GM23248 (cell line): ENCODE data around the gene CTIF. TPM values are rescaled to one million over a fixed set of nuclear protein-coding genes. Genes with fewer than 3 reads are reported as not detected.

Source experiments
- DNase-seq: peaks from one replicate; pipeline ENCODE4 v3.0.0-alpha.2; 2015
- H2AFZ ChIP-seq: fragments of 200-600 bp; sonication (generic); 2 replicates; pipeline ENCODE4 v1.6.1; 2016; ENCODE audit warnings: antibody characterized with exemption
- H3F3A ChIP-seq: fragments of 200-600 bp; sonication (generic); 2 replicates; pipeline ENCODE4 v1.6.1; 2016; ENCODE audit warnings: mild to moderate bottlenecking, antibody characterized with exemption, mixed run types; ENCODE audit not compliant: insufficient read depth
- H3K27ac ChIP-seq: fragments of 200-600 bp; sonication (generic); 2 replicates; pipeline ENCODE4 v1.5.1; 2016; ENCODE audit warnings: mild to moderate bottlenecking
- H3K27me3 ChIP-seq: fragments of 200-600 bp; sonication (generic); replicated peaks from 2 replicates; pipeline ENCODE4 v1.6.1; 2016; ENCODE audit warnings: mild to moderate bottlenecking; ENCODE audit not compliant: insufficient read depth
- H3K36me3 ChIP-seq: fragments of 200-600 bp; sonication (generic); 2 replicates; pipeline ENCODE4 v1.6.1; 2016; ENCODE audit warnings: low read depth, mild to moderate bottlenecking
- H3K4me1 ChIP-seq: fragments of 200-600 bp; sonication (generic); 2 replicates; pipeline ENCODE4 v1.6.1; 2016; ENCODE audit warnings: mild to moderate bottlenecking; ENCODE audit not compliant: insufficient read depth
- H3K4me2 ChIP-seq: fragments of 200-600 bp; sonication (generic); one replicate; pipeline ENCODE4 v1.6.1; 2016; ENCODE audit warnings: mild to moderate bottlenecking; ENCODE audit not compliant: unreplicated experiment
- H3K4me3 ChIP-seq: fragments of 200-600 bp; sonication (generic); 2 replicates; pipeline ENCODE4 v1.5.1; 2016; ENCODE audit warnings: mild to moderate bottlenecking
- H3K79me2 ChIP-seq: fragments of 200-600 bp; sonication (generic); 2 replicates; pipeline ENCODE4 v1.6.1; 2016; ENCODE audit warnings: mild to moderate bottlenecking; ENCODE audit not compliant: insufficient read depth
- H3K9ac ChIP-seq: fragments of 200-600 bp; sonication (generic); 2 replicates; pipeline ENCODE4 v1.6.1; 2016; ENCODE audit warnings: mild to moderate bottlenecking
- H3K9me2 ChIP-seq: fragments of 200-600 bp; sonication (generic); 2 replicates; pipeline ENCODE4 v1.6.1; 2016; ENCODE audit warnings: mixed run types, mild to moderate bottlenecking, moderate library complexity; ENCODE audit not compliant: insufficient read depth
- H3K9me3 ChIP-seq: fragments of 200-600 bp; sonication (generic); one replicate; pipeline ENCODE4 v1.6.1; 2017; ENCODE audit warnings: low read depth
- H4K20me1 ChIP-seq: fragments of 200-600 bp; sonication (generic); 2 replicates; pipeline ENCODE4 v1.6.0; 2016; ENCODE audit not compliant: insufficient read depth
- EZH2 ChIP-seq: fragments of 200-600 bp; sonication (generic); IDR thresholded peaks from 2 replicates; pipeline ENCODE4 v1.6.1; 2018; ENCODE audit warnings: antibody characterized with exemption, mild to moderate bottlenecking; ENCODE audit not compliant: insufficient read depth, poor library complexity, severe bottlenecking
- EZH2phosphoT487 ChIP-seq: fragments of 200-600 bp; sonication (generic); IDR thresholded peaks from 2 replicates; pipeline ENCODE4 v1.6.1; 2018; ENCODE audit warnings: antibody characterized with exemption, moderate library complexity, mild to moderate bottlenecking, low read depth; ENCODE audit not compliant: insufficient read depth
- WGBS, 2 experiments: methylation state at CpG; one replicate each; pipeline ENCODE4 v1.1.6; 2015 to 2017; ENCODE audit warnings: low lambda C conversion rate in 2 of 2, low coverage in 1 of 2; ENCODE audit errors: missing lambda C conversion rate in 2 of 2; 5-methylcytosine and 5-hydroxymethylcytosine counted together
- in situ Hi-C: fragments of 300-500 bp; cut with MboI; formaldehyde crosslinking; loops from 2 replicates; pipeline ENCODE4 v1.15.0; 2020
- polyA plus RNA-seq: library from polyadenylated mRNA; unstranded; fragments of >200 nt; fragmentation: Nextera tagmentation; extraction: Ambion mirVana; gene quantifications from 2 replicates; pipeline ENCODE4 v1.2.1, GENCODE V29; 2016
- total RNA-seq: library from RNA; depleted of rRNA; stranded (reverse); fragments of >200 nt; shearing (Covaris generic); gene quantifications from 2 replicates; pipeline ENCODE4 v1.2.3, GENCODE V29; 2014

The CTIF gene
- total and polyA plus RNA-seq, 2 experiments from 2014 or later = 21.5 to 46.8 TPM

DNA sequence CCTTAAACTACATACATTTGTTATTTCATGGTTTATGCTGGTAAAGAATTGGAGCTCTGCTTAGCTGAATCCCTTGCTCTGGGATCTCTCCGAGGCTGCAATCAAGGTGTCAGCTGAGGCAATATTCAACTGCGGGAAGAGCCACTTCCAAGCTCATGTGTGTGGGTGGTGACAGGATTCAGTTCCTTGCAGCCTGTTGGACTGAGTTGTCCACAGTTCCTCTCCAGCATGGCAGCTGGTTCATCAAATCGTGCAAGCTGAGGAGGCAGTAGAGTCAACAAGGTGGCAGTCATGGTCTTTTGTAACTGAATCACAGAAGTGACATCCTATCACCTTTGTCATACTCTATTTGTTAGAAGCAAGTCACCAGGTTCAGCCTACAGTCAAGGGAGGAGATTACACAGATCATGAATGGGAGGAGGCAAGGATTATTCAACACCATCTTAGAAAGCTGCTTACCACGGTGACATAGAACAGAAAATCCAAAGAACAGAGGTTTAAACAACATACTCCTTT lies 56.9 kb downstream of the CTIF start:
- TF ChIP-seq EZH2phosphoT487 (no peak), EZH2 (no peak)
- H3K4me1 ChIP-seq = peaks cover 11% of the 10 kb centered on the region
- H3K4me2 ChIP-seq = no peak overlapping the region
- H3K36me3 ChIP-seq = no peaks in the 10 kb centered on the region; the same call in 1 of the 2 replicates
- H4K20me1 ChIP-seq = peaks cover 15% of the 10 kb centered on the region
- no peak for DNase-seq
- H3K4me3 ChIP-seq = no peak overlapping the region
- peaks cover 99% of the 10 kb centered on the region for H3K79me2 ChIP-seq
- H3K27ac ChIP-seq = no peak overlapping the region
- no peak overlapping the region for H3K9ac ChIP-seq
- H3F3A ChIP-seq = 0 out of 2 replicates have a peak, but pooled peaks cover 4% of the 10 kb centered on the region
- H3K27me3 ChIP-seq = no peaks in the 10 kb centered on the region
- H2AFZ ChIP-seq = no peak overlapping the region
- WGBS, 2 experiments = 96 to 100% methylated on average over 4 of the region's 4 CpGs
- in situ Hi-C loops = no loop called here
- no peaks in the 10 kb centered on the region for H3K9me2 ChIP-seq
- H3K9me3 ChIP-seq = no peaks in the 10 kb centered on the region

DNA sequence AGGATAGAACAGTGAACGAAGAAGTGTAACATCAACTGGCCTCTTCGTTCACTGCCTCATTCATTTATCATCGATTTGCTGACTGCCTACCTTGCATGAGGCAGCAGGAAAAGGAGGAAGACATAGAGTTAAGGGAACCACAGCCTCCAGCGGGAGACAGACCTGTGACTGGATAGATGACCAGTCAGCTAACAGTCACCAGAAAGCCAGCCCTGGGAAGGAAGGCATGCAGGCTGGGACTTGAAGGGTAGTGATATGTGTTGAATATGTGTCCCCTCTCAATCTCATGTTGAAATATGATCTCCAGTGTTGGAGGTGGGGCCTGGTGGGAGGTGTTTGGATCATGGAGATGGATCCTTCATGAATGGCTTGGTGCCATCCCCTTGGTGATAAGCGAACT lies 58.3 kb downstream of the CTIF start:
- no peaks in the 10 kb centered on the region for H3K9me2 ChIP-seq
- H2AFZ ChIP-seq = no peak overlapping the region
- no peak for DNase-seq
- H3K9ac ChIP-seq = no peak overlapping the region
- peaks cover 99% of the 10 kb centered on the region for H3K79me2 ChIP-seq
- H3F3A ChIP-seq = no peaks in the 10 kb centered on the region
- H3K4me1 ChIP-seq = peaks cover 12% of the 10 kb centered on the region
- peaks cover 26% of the 10 kb centered on the region for H4K20me1 ChIP-seq
- no peaks in the 10 kb centered on the region for H3K9me3 ChIP-seq
- H3K4me2 ChIP-seq = no peak overlapping the region
- no peak overlapping the region for H3K4me3 ChIP-seq
- in situ Hi-C loops = no loop called here
- WGBS, 2 experiments = 91 to 96% methylated on average over 5 of the region's 5 CpGs
- H3K36me3 ChIP-seq = no peaks in the 10 kb centered on the region; the same call in 1 of the 2 replicates
- H3K27ac ChIP-seq = no peak overlapping the region
- TF ChIP-seq EZH2 (no peak), EZH2phosphoT487 (no peak)
- H3K27me3 ChIP-seq = no peaks in the 10 kb centered on the region

DNA sequence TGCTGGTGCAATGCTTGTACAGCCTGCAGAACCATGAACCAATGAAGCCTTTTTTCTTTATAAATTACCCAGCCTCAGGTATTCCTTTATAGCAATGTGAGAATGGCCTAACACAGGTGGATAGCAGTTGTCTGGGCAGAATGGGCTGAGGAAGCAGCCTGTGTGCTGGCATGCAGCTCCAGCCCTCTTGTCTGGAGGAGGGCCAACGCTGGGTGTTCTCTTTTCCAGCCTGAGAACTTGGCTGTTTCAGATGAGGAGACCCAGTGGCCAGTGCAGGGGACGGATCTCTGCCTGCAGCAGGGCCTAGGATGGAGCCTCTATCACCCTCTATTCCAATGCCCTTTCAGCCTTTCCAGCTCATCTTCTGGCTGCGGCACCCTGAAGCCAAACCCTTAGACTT lies 58.8 kb downstream of the CTIF start:
- Histone ChIP-seq H3K4me3 (no peak overlapping the region), H3K79me2 (peaks cover 99% of the 10 kb centered on the region), H3K27ac (no peak overlapping the region), H3K27me3 (no peaks in the 10 kb centered on the region), H4K20me1 (peaks cover 30% of the 10 kb centered on the region), H3K9me3 (no peaks in the 10 kb centered on the region), H3K4me1 (peaks cover 12% of the 10 kb centered on the region), H3F3A (no peaks in the 10 kb centered on the region), H3K9ac (no peak overlapping the region), H3K4me2 (no peak overlapping the region), H3K36me3 (no peaks in the 10 kb centered on the region; the same call in 1 of the 2 replicates), H2AFZ (no peak overlapping the region), H3K9me2 (no peaks in the 10 kb centered on the region)
- WGBS, 2 experiments = 82 to 94% methylated on average over 3 of the region's 3 CpGs
- in situ Hi-C loops = no loop called here
- no peak for DNase-seq
- TF ChIP-seq EZH2phosphoT487 = no peak
- TF ChIP-seq EZH2 = no peak

GRCh38 chr18:48599391-48599790 lies 60.6 kb downstream of the CTIF start:
- H3K4me2 ChIP-seq = no peak overlapping the region
- H3K36me3 ChIP-seq = no peaks in the 10 kb centered on the region; the same call in 1 of the 2 replicates
- TF ChIP-seq EZH2phosphoT487 (no peak), EZH2 (no peak)
- DNase-seq = no peak
- H3K27ac ChIP-seq = no peak overlapping the region
- H3K4me1 ChIP-seq = peaks cover 12% of the 10 kb centered on the region
- no peaks in the 10 kb centered on the region for H3K9me2 ChIP-seq
- no peak overlapping the region for H3K4me3 ChIP-seq
- no peak overlapping the region for H3K9ac ChIP-seq
- H3K27me3 ChIP-seq = no peaks in the 10 kb centered on the region
- H3F3A ChIP-seq = no peaks in the 10 kb centered on the region
- H3K9me3 ChIP-seq = no peaks in the 10 kb centered on the region
- peaks cover 30% of the 10 kb centered on the region for H4K20me1 ChIP-seq
- peaks cover 97% of the 10 kb centered on the region for H3K79me2 ChIP-seq
- no peak overlapping the region for H2AFZ ChIP-seq
- in situ Hi-C loops = no loop called here
- 93 to 99% methylated on average over 4 of the region's 4 CpGs for WGBS, 2 experiments

DNA sequence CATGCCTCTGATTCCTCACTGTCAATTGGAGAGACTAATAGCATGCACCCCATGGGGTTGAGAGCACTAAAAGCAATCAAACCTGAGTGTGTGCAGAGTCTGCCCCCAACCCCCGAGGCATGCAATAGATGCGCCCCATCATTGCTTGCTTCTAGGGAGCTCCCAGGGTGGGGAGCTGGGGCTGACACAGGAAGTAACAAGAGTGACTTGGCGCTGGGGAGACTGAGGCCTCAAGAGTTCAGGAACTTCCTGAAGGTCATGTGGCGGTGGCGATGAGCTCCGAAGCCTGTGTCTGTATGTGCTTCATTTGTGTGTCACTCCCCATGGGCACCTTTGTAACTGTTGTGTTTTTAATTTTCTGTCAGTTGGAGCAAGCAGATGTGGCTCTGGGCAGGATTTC lies 61.2 kb downstream of the CTIF start:
- no peaks in the 10 kb centered on the region for H3K27me3 ChIP-seq
- no peak overlapping the region for H3K27ac ChIP-seq
- in situ Hi-C loops = no loop called here
- H3K4me1 ChIP-seq = peaks cover 12% of the 10 kb centered on the region
- H3K4me3 ChIP-seq = no peak overlapping the region
- H3K9ac ChIP-seq = no peak overlapping the region
- H3K9me3 ChIP-seq = no peaks in the 10 kb centered on the region
- no peaks in the 10 kb centered on the region for H3K9me2 ChIP-seq
- H2AFZ ChIP-seq = no peak overlapping the region
- DNase-seq = no peak
- H3K79me2 ChIP-seq = peaks cover 97% of the 10 kb centered on the region
- H3F3A ChIP-seq = 0 out of 2 replicates have a peak, but pooled peaks cover 4% of the 10 kb centered on the region
- H3K36me3 ChIP-seq = no peaks in the 10 kb centered on the region; the same call in 1 of the 2 replicates
- WGBS, 2 experiments = 90 to 91% methylated on average over 6 of the region's 6 CpGs
- H3K4me2 ChIP-seq = no peak overlapping the region
- TF ChIP-seq EZH2 (no peak), EZH2phosphoT487 (no peak)
- peaks cover 32% of the 10 kb centered on the region for H4K20me1 ChIP-seq
